GM19463 (cell line): ENCODE measurements around the gene PPP1R3F.
"Not testable (repeated sequence)": the region's sequence is repeated elsewhere in the genome, so short reads cannot be mapped to it uniquely, and the experiment has no call there.

Experiments used
- ATAC-seq: cut with Tn5 transposase; IDR thresholded peaks from one replicate; pipeline ENCODE4 v1.9.1; 2021; ENCODE audit warnings: mild to moderate bottlenecking, moderate library complexity; ENCODE audit not compliant: unreplicated experiment

PPP1R3F gene

GRCh38 chrX:49308604-49309269, 39.1 kb downstream of the PPP1R3F start:
- no peak for ATAC-seq

GRCh38 chrX:49309401-49309981, 39.9 kb downstream of the PPP1R3F start:
- ATAC-seq = no peak

DNA sequence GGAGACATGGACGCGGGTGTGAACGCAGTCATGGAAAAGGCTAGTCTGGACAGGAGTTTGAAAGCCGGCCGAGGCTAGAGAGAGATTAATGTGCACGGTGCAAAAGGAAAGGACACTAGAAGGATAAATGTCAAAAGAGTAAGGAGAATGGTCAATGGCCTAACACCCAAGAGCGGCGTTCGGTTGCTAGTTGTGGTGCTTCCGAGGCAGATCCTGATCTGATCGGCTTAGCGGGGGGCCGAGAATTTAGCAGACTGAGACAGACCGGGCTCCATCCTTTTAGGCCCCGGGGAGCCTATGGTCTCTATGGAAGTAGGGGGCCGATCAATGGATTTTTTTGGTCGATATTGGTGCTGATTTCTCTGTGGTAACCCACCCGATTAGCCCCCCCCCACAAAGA, 40.8 kb downstream of the PPP1R3F start:
- no peak for ATAC-seq

GRCh38 chrX:49312176-49312575, 42.6 kb downstream of the PPP1R3F start:
- ATAC-seq = no peak

GRCh38 chrX:49316085-49316484, 46.5 kb downstream of the PPP1R3F start:
- ATAC-seq = no peak

- not testable (repeated sequence) for ATAC-seq
Observed at GRCh38 chrX:49321737-49322136, 52.1 kb downstream of the PPP1R3F start, which contains the start of gene GAGE12J. TSS of gene GAGE12J (plus strand) at chrX:49322037. CDS start at chrX:49323194, 1,157 bp downstream.

GRCh38 chrX:49322266-49322665, 52.7 kb downstream of the PPP1R3F start:
- not testable (repeated sequence) for ATAC-seq

DNA sequence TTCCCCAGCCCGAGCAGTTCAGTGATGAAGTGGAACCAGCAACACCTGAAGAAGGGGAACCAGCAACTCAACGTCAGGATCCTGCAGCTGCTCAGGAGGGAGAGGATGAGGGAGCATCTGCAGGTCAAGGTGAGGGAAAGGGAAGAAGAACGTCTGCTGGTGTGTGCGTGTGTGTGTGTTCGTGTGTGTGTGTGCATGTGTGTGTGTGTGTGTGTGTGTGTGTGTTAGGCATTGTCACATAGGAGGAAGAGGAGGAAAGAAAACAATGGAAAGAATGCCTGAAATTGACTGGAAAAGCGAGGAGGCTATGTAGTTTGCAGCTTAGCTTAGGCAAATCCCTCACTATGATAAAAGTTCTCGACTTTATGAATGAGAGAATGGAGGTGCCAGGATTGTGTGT, 54.1 kb downstream of the PPP1R3F start:
- not testable (repeated sequence) for ATAC-seq

- ATAC-seq = not testable (repeated sequence)
Observed at GRCh38 chrX:49330421-49330820, 60.8 kb downstream of the PPP1R3F start.

DNA sequence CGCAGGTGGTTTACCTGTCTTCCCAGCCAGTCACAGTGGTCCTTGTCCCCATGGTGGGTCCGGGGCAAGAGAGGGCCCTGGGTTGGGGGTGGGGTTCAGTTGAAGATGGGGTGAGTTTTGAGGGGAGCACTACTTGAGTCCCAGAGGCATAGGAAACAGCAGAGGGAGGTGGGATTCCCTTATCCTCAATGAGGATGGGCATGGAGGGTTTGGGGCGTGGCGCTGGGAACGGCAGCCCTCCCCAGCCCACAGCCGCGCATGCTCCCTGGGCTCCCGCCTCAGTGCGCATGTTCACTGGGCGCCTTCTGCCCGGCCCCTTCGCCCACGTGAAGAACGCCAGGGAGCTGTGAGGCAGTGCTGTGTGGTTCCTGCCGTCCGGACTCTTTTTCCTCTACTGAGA, 61.7 kb downstream of the PPP1R3F start, which contains the start of gene GAGE13:
GAGE13 (plus strand) TSS at position 301 of the 400 bp plus-strand sequence. CDS start 1,156 bp downstream, outside the sequence.
- ATAC-seq = not testable (repeated sequence)

- not testable (repeated sequence) for ATAC-seq
Observed at GRCh38 chrX:49331841-49332240, 62.2 kb downstream of the PPP1R3F start.
